Measurements from ENCODE around the gene ERLEC1. TPM values are rescaled to one million over a fixed set of nuclear protein-coding genes. Genes with fewer than 3 reads are reported as not detected.

ERLEC1 gene
- total RNA-seq, 2 experiments from 2014 or later: 22.7 to 26.4 TPM

- H3K79me2 ChIP-seq (ENCODE audit: insufficient read depth, low read depth, low read length): peaks cover 98% of the 10 kb centered on the region
- peaks cover 4% of the 10 kb centered on the region; the same call in 1 of the 2 replicates for H3K9me3 ChIP-seq (ENCODE audit: low read length)
- no TSS peak for BruUV-seq (replicated peaks)
- intact Hi-C loops (cut with micrococcal nuclease; ENCODE audit: unreplicated experiment): no loop called here
- DNase-seq (ENCODE audit: low spot score): no peak
- peaks cover 6% of the 10 kb centered on the region for H3K4me1 ChIP-seq (ENCODE audit: insufficient read depth, low read length, poor library complexity, severe bottlenecking)
- H3K4me2 ChIP-seq (ENCODE audit: low read length): no peak overlapping the region
- ChIA-PET POLR2A (interaction anchor here (0.5 to 5.6 kb wide), 4 partner anchors 9 to 191 kb away, joined by 3 to 27 read pairs (median 4); partner anchors contain the start of gene CHAC2), CTCF (ENCODE audit: unreplicated experiment) (no interaction called here)
- H4K20me1 ChIP-seq (ENCODE audit: insufficient read depth, low read length): 0 out of 2 replicates have a peak, but pooled peaks cover 9% of the 10 kb centered on the region
- H3K36me3 ChIP-seq (ENCODE audit: insufficient read depth, low read length): peaks cover 99% of the 10 kb centered on the region
- no peak overlapping the region for H3K4me3 ChIP-seq (ENCODE audit: low read depth, low read length, poor library complexity, severe bottlenecking)
- no peak overlapping the region for H2AFZ ChIP-seq (ENCODE audit: low read length)
- H3K27ac ChIP-seq (ENCODE audit: low read depth, low read length, poor library complexity, severe bottlenecking): no peak overlapping the region
- no peaks in the 10 kb centered on the region for H3K9me2 ChIP-seq (ENCODE audit: insufficient read depth, low read length)
- TF ChIP-seq CTCF (conservative IDR thresholded peaks at IDR 0.05; ENCODE audit: low read length) (no peak), EZH2phosphoT487 (IDR thresholded peaks at IDR 0.05; ENCODE audit: borderline replicate concordance, low read depth, low read length) (no peak)
These were observed 8.2 kb upstream of the ERLEC1 start for GRCh38 chr2:53778536-53779162.

GRCh38 chr2:53780056-53780455 lies 6.8 kb upstream of the ERLEC1 start:
- Histone ChIP-seq H4K20me1 (ENCODE audit: insufficient read depth, low read length) (0 out of 2 replicates have a peak, but pooled peaks cover 7% of the 10 kb centered on the region), H3K4me2 (ENCODE audit: low read length) (no peak overlapping the region), H3K9me2 (ENCODE audit: insufficient read depth, low read length) (no peaks in the 10 kb centered on the region), H3K9me3 (ENCODE audit: low read length) (peaks cover 4% of the 10 kb centered on the region; the same call in 1 of the 2 replicates), H3K79me2 (ENCODE audit: insufficient read depth, low read depth, low read length) (peaks cover 98% of the 10 kb centered on the region), H3K4me3 (ENCODE audit: low read depth, low read length, poor library complexity, severe bottlenecking) (no peak overlapping the region), H3K27ac (ENCODE audit: low read depth, low read length, poor library complexity, severe bottlenecking) (no peak overlapping the region), H3K36me3 (ENCODE audit: insufficient read depth, low read length) (peaks cover 88% of the 10 kb centered on the region), H3K4me1 (ENCODE audit: insufficient read depth, low read length, poor library complexity, severe bottlenecking) (peaks cover 20% of the 10 kb centered on the region), H2AFZ (ENCODE audit: low read length) (no peak overlapping the region)
- DNase-seq (ENCODE audit: low spot score): no peak
- no peak for TF ChIP-seq CTCF (conservative IDR thresholded peaks at IDR 0.05; ENCODE audit: low read length)
- no peak for TF ChIP-seq EZH2phosphoT487 (IDR thresholded peaks at IDR 0.05; ENCODE audit: borderline replicate concordance, low read depth, low read length)
- ChIA-PET POLR2A (interaction anchor here (5.6 kb wide), 1 partner anchor 12 kb away, joined by 27 read pairs; the partner anchor contains the start of gene CHAC2), CTCF (ENCODE audit: unreplicated experiment) (interaction anchor here (0.9 kb wide), 1 partner anchor 12 kb away, joined by 3 read pairs; the partner anchor contains the start of gene CHAC2)
- no TSS peak for BruUV-seq (replicated peaks)
- intact Hi-C loops (cut with micrococcal nuclease; ENCODE audit: unreplicated experiment): no loop called here

DNA sequence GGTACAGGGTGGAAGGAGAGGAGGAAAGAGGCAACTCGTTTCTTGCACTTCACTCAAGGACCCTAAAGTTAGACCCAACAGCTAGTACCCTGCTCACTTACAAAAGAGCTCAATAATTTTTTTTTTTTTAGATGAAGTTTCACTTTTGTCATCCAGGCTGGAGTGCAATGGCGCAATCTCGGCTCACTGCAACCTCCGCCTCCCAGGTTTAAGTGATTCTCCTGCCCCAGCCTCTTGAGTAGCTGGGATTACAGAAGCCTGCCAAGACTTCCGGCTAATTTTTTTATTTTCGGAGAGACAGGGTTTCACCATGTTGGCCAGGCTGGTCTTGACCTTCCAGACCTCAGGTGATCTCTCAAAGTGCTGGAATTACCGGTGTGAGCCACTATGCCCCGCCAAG lies 4.2 kb upstream of the ERLEC1 start:
- POLR2A ChIA-PET: interaction anchor here (0.7 to 1.4 kb wide), 4 partner anchors 8 to 1487 kb away, joined by 3 to 6 read pairs (median 6); partner anchors contain the start of gene CHAC2
- Histone ChIP-seq H3K36me3 (ENCODE audit: insufficient read depth, low read length) (peaks cover 62% of the 10 kb centered on the region), H3K9me2 (ENCODE audit: insufficient read depth, low read length) (no peaks in the 10 kb centered on the region), H3K79me2 (ENCODE audit: insufficient read depth, low read depth, low read length) (peaks cover 94% of the 10 kb centered on the region), H3K4me1 (ENCODE audit: insufficient read depth, low read length, poor library complexity, severe bottlenecking) (peaks cover 27% of the 10 kb centered on the region), H3K4me3 (ENCODE audit: low read depth, low read length, poor library complexity, severe bottlenecking) (no peak overlapping the region), H3K4me2 (ENCODE audit: low read length) (no peak overlapping the region), H3K27ac (ENCODE audit: low read depth, low read length, poor library complexity, severe bottlenecking) (no peak overlapping the region), H3K9me3 (ENCODE audit: low read length) (peaks cover 4% of the 10 kb centered on the region; the same call in 1 of the 2 replicates), H2AFZ (ENCODE audit: low read length) (no peak overlapping the region), H4K20me1 (ENCODE audit: insufficient read depth, low read length) (peaks cover 11% of the 10 kb centered on the region; the same call in 1 of the 2 replicates)
- CTCF ChIA-PET (ENCODE audit: unreplicated experiment): no interaction called here
- DNase-seq (ENCODE audit: low spot score): no peak
- no peak for TF ChIP-seq EZH2phosphoT487 (IDR thresholded peaks at IDR 0.05; ENCODE audit: borderline replicate concordance, low read depth, low read length)
- TF ChIP-seq CTCF (conservative IDR thresholded peaks at IDR 0.05; ENCODE audit: low read length): no peak
- no TSS peak for BruUV-seq (replicated peaks)
- intact Hi-C loops (cut with micrococcal nuclease; ENCODE audit: unreplicated experiment): no loop called here
